Gastroesophageal sphincter (tissue), 3 donors: ENCODE data around the gene LAMA3.

Experiments used
- EP300 ChIP-seq: sonication (generic); formaldehyde crosslinking; IDR thresholded peaks from one replicate; pipeline ENCODE4 v1.6.1; 2017; ENCODE audit warnings: antibody characterized with exemption, mild to moderate bottlenecking
- POLR2A ChIP-seq, 2 donors: fragments of 450-650 bp; IDR thresholded peaks; one replicate each; pipeline ENCODE4 v1.6.1; 2017; ENCODE audit warnings: antibody characterized with exemption in 2 of 2, mild to moderate bottlenecking in 2 of 2, moderate library complexity in 1 of 2
- POLR2AphosphoS5 ChIP-seq: sonication (generic); formaldehyde crosslinking; IDR thresholded peaks from one replicate; pipeline ENCODE4 v1.6.1; 2017; ENCODE audit warnings: antibody characterized with exemption
- TF ChIP-seq, protein P1 (sequence below), 4 experiments: fragments of 200-600 bp in 2 of 4; fragments of 450-650 bp in 2 of 4; sonication (generic) in 1 of 4; IDR thresholded peaks; one replicate each; pipeline ENCODE4 v1.5.1; 2017 to 2019; ENCODE audit warnings: antibody characterized with exemption in 4 of 4, mild to moderate bottlenecking in 2 of 4, moderate library complexity in 2 of 4

DNA sequence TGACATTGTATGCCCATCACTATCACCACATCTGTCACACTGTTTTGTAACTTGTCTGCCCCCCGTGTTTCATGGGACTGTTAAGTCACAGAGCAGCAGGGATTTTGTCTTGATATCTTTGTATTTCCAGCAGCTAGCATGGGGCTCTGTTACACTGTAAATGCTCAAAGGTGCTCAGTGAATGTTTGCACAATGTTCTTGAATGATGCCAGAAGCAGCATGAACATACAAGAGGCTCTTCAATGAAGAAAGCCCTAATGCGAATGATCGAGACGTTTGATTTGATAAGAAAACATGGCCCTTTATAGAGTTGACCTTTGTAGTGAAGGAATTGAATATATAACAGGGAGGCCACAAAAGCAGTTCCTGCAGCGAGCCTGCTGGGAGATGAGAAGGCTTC, 204.4 kb downstream of the LAMA3 start:
- TF ChIP-seq, protein P1, sequence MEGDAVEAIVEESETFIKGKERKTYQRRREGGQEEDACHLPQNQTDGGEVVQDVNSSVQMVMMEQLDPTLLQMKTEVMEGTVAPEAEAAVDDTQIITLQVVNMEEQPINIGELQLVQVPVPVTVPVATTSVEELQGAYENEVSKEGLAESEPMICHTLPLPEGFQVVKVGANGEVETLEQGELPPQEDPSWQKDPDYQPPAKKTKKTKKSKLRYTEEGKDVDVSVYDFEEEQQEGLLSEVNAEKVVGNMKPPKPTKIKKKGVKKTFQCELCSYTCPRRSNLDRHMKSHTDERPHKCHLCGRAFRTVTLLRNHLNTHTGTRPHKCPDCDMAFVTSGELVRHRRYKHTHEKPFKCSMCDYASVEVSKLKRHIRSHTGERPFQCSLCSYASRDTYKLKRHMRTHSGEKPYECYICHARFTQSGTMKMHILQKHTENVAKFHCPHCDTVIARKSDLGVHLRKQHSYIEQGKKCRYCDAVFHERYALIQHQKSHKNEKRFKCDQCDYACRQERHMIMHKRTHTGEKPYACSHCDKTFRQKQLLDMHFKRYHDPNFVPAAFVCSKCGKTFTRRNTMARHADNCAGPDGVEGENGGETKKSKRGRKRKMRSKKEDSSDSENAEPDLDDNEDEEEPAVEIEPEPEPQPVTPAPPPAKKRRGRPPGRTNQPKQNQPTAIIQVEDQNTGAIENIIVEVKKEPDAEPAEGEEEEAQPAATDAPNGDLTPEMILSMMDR (IDR thresholded peaks at IDR 0.05), result no peak
- TF ChIP-seq POLR2AphosphoS5 (no peak), EP300 (no peak), POLR2A (IDR thresholded peaks at IDR 0.05) (no peak)
